HG02759 (cell line): ENCODE results near the gene KCNMA1.

Experiments used
- ATAC-seq: cut with Tn5 transposase; IDR thresholded peaks from one replicate; pipeline ENCODE4 v1.9.1; 2021; ENCODE audit warnings: mild to moderate bottlenecking, moderate library complexity; ENCODE audit not compliant: unreplicated experiment

The KCNMA1 gene

GRCh38 chr10:77315496-77316129, 322.0 kb downstream of the KCNMA1 start:
- no peak for ATAC-seq

- no peak for ATAC-seq
These were observed 324.4 kb downstream of the KCNMA1 start for GRCh38 chr10:77313066-77313750.

- no peak for ATAC-seq
These were observed 326.4 kb downstream of the KCNMA1 start for GRCh38 chr10:77311186-77311585.

- no peak for ATAC-seq
These were observed 327.2 kb downstream of the KCNMA1 start for GRCh38 chr10:77310288-77310840.

- ATAC-seq: no peak
These were observed 328.1 kb downstream of the KCNMA1 start for GRCh38 chr10:77309509-77309908.

- ATAC-seq: no peak
These were observed 328.5 kb downstream of the KCNMA1 start for GRCh38 chr10:77309092-77309491.

GRCh38 chr10:77308084-77308732, 329.4 kb downstream of the KCNMA1 start:
- ATAC-seq: no peak

- ATAC-seq: no peak
These were observed 330.9 kb downstream of the KCNMA1 start for GRCh38 chr10:77306666-77307065.

GRCh38 chr10:77305650-77306632, 331.7 kb downstream of the KCNMA1 start:
- ATAC-seq: no peak

- ATAC-seq: no peak
These were observed 333.4 kb downstream of the KCNMA1 start for GRCh38 chr10:77304192-77304591.

- no peak for ATAC-seq
These were observed 336.3 kb downstream of the KCNMA1 start for GRCh38 chr10:77301305-77301730.

GRCh38 chr10:77300682-77301302, 336.8 kb downstream of the KCNMA1 start:
- ATAC-seq: no peak

- no peak for ATAC-seq
These were observed 338.3 kb downstream of the KCNMA1 start for GRCh38 chr10:77299320-77299719.

- no peak for ATAC-seq
These were observed 340.2 kb downstream of the KCNMA1 start for GRCh38 chr10:77297393-77297739.

- ATAC-seq: no peak
These were observed 340.8 kb downstream of the KCNMA1 start for GRCh38 chr10:77296534-77297392.

- ATAC-seq: no peak
These were observed 343.8 kb downstream of the KCNMA1 start for GRCh38 chr10:77293773-77294172.

- ATAC-seq: no peak
These were observed 344.3 kb downstream of the KCNMA1 start for GRCh38 chr10:77293347-77293746.

- no peak for ATAC-seq
These were observed 345.8 kb downstream of the KCNMA1 start for GRCh38 chr10:77291596-77292505.
